ENCODE data around the gene TNP1.

TNP1 gene

GRCh38 chr2:216837740-216838139 lies 22.1 kb downstream of the TNP1 start:
- no peak for DNase-seq

DNA sequence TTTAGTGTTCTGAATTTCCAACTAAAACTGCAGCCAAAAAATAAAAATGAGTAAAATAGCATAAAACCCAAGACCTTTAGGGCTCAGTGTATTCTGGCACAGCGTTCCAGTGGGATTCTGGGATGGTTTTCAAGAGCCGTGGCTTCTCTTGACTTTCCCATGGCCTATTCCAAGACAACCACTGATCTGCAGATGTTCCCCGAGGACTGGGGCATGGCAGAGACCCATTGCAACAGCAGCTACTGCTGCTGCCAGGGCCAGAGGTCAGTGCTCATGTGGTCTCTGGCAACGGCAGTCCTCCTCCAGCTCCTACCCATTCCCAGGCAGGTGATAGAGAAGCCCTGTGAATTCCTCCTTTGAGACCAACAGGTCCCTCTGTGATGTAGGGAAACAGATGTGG lies 26.8 kb downstream of the TNP1 start:
- DNase-seq = no peak

DNA sequence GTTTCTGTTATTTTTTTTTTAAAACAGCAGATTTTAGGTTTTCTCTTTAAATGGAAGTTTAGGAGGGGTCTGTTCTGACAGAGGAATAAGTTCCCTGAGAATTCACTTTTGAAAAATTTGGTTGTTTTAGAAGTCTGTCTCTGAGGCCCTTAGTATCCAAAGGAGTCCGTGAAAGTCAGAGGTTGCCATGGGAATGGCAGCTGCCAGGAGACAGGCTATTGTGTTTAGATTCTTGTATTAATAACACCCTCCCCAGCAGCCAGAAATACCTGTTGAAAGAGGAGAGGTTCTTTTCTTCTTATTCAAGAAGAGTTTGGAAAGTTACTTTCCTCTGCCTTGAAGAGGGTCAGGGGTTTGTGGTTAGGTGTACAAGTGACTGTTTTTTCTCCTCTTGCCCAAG lies 29.5 kb downstream of the TNP1 start:
- no peak for DNase-seq

DNA sequence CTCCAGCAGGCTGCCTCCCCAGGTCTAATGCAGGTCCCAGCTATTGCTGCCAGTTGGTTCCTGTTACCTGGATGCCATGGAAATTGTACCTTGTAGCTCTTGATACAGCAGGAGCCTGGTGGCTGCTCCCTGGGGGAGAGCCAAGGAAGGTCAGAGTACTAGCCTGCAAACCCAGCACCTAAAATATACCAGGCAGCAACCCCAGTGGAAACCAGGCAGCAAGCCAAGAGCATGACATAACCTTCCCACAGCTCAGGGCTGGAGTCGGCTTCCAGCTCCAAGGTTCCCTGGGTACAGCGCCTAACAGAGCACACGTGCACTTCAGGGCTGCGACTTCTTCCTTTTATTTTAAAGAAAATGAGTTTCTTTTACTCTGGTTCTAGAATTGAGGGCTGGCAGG lies 30.3 kb downstream of the TNP1 start:
- DNase-seq = no peak

DNA sequence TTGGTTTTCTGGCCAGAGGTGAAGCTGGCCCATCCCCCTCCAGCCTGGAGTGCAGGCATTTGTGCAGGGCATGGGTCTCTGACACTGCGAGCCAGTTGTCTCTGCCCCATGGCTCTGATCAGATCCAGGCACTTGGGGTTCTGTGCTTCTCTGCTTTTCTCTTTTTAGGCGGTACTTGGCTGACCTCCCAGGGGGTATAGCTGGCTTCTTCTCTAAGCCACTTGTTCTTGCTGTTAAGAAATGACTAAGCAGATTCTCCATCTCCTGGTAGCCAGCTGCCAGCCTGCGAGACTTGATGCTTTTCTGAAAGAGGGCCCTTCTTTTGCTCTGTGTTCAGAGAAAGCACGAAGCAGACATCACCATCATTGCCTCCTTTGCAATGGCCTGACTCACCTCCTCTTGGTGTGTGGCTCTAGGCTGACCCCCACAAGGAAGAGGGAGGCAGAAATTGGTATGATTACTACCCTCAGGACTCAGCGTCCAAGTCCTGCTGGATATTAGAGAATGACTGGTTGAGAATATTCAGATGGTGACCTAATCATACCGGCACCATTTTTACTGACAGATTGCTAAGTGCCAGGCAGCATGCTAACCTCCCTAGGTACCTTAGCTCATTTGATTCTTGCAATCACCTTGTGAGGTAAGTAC lies 32.7 kb downstream of the TNP1 start:
- no peak for DNase-seq

GRCh38 chr2:216822470-216822869 lies 37.4 kb downstream of the TNP1 start:
- no peak for DNase-seq

- DNase-seq = no peak
These were observed 39.2 kb downstream of the TNP1 start for GRCh38 chr2:216820709-216821108.

DNA sequence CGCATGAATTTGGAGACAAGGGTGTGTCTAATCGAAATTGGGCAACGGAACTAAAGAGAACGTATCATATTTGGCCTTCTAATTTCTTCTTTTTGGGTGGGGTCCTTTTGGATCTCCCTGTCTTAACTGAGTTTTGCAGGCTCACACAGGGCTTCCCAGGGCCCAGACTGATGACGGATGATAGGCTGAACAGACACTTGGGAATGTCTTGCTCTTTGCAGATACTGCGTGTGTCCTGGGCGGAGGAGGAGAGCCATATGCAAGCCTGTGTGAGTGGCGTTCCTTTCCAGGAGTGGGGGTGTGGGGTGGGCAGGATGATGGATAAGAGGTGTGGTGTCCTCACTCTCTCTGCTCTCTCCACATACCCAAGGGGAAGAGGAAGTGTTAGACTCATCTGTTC lies 40.1 kb downstream of the TNP1 start:
- no peak for DNase-seq

DNA sequence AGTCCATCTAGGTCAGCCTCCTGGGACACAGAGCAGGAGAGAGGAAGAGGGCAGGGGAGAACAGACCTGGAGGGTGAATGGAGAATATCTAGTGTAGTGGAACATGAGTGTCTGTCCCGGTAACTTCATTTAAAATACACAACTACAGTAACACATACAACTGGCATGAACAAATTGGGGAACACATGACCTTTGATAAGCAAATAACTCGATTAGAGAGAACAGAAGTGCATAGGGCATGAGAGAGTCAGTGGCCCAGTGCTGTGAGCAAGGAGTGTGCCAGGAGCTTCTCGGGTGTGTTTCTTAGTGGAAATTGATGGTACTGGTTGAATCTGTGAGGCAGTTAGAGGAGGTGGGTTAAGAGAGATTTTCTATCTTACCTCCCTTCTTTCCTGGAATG lies 40.8 kb downstream of the TNP1 start:
- DNase-seq = no peak

GRCh38 chr2:216810399-216811160 lies 49.3 kb downstream of the TNP1 start:
- no peak for DNase-seq
